Inflammatory macrophage treated with lipopolysaccharide for 4 hours (primary cell): ENCODE data around the gene TTLL10.

Experiments
- DNase-seq: peaks from one replicate; pipeline ENCODE4 v3.0.0-alpha.2; 2020

Gene TTLL10

DNA sequence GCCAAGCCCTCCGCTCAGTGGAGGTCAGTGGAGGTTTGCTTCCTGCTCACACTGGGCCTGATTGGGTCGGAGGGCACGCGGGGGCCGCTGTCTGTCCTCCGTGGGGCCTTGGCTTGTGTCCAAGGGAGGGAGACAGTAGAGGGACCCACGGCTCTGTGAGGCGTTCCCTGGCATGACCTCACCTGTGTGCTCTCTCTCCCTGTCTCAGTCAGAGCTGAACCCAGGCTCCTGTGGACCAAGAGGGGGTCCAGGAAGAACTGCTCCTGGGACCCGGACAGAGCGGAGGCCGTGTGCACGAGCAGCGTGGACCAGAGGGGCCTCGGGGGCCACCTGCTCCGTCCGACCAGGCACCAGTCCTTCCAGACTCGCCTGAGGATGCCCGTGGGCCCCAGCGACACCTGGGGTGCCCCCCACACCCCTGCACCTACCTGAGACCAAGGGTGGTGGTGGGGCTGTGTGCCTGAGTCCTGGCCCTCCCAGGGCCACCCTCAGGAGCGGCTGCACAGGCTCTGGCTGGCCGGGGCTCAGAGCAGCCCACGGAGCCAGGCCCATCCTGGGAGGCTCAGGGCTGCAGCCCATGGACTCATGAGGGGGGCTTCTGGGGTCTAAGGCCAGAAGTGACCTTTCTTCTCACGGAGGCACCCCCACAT, 13.3 kb upstream of the TTLL10 start:
- no peak for DNase-seq

DNA sequence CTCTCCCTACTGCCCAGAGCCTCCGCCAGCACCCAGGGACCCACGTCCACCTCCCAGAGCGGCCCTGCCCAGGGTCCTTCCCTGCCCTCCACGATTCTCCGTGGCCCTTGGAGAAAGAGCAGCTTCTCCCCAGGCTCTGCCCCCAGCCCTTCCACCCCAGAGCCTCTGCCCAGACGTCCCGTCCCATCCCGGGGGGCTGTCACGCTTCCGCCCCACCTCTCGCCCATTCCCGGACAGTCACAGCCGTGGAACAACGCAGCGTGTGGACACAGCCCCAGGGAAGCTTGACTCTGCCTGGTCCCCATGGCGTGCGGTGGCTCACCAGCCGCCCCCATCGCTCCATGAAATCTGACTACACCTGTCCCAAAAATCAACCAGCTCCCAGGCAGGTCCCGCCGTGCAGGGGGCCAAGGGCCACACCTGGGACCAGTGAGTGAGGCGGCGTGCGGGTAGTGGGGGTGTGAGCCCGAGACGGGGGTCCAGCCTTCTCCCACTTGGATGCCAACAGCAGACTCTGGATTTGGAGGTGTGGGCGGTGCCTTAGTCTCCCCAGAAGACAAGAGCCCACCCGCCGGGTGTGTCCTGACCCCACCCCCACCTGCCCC, 12.5 kb upstream of the TTLL10 start:
- no peak for DNase-seq

DNA sequence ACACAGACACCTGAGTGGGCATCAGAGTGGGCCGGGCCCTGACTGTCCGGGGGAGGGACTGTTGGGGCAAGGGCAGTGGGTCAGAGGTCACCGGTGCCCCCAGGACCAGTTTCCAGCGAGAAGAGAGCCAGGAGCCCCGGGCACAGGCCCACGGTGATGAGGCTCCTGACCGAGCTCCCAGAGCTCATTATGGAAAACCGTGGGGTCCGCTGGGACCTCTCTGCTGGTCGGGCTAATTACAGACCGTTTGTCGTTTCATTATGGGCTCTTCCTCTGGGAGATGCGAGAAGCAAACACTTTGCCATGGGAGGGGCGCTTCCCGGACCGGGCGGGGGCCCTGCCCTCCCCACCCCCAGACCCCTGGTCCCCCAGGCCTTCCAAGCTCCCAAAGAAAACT, 12.0 kb upstream of the TTLL10 start:
- DNase-seq: no peak

DNA sequence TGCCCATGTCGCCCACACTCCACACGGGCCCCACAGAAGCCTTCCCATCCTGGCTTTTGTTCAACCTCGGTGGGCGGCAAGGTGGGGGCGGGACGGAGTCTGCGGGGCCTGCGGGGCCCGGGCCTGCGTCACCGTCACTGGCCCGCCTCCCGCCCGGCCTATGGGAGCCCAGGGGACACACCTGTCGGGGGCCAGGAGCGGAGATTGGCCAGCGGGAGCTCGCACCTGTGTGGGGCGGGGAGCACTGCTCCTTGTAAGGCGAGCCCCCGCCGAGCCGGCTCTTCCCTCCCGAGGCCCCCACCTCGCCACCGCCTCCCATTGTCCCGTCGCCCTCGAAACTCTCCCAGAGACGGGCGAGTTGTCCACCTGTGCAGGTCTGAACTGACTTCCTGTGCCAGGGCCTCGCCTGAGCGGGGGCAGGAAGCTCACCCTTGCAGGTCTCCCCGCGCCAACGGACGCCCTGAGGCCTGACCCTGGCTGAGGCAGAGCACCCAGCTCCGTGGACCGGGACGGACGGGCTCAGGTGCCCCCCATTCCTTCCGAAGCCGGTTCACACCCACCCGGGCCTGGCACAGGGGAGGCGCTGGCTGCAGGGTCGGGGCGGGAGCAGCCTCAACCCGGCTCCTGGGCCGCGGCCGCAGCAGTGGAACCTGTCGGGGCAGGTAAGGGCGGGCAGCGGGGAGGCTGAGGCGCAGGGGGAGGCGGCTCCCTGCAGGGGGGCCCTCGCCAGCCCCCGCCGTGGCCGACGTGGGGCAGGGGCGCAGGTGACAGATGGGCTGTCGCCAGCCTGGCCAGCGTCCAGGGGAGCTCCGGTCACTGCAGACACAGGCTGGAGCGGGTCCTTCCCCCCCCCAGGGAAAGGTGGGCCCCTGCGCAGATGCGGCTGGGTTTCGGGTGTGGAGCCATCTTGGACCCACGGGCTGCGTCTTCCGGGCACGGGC, 10.8 kb upstream of the TTLL10 start:
- DNase-seq: no peak

DNA sequence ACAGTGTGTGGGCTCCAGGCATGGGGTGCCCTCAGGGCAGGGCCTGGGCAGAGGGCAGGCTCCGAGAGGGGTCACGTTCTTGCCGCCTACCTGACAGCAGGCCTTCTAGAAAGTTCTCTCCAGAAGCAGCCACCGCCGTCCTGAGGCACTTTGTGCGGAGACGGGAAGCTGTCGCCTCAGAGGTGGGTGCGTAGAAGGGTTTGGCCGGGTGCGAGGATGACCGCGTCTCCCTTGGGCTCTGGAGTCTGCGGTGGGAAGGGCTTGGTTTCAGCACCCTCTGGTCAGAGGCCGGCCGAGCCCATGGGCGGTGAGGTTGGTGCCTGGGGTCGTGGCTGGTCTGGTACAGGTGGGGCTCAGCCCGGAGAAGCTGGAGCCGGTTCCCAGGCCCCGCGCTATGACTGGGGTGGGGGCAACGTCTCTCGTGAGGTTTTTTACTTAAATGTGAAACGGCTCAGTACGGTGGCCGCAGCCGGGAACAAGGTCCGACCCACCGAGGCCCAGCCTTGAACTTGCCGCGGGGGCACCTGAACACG, 10.1 kb upstream of the TTLL10 start:
- no peak for DNase-seq

DNA sequence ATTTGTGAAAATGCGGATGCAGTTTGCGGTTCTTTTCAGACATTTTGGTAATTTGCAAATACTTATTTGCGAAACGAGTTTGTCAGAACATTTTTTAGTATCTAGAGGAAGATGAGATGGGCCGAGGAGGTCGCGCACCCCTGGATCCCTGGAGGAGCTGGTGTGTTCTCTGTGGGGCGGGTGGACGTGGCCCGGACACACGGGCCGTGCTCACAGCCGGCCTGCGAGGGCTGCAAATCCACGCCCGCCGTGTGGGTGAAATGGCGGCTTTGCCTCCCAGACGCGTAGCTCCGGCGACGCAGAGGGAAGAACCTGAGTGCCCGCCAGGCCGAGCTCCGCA, 9.3 kb upstream of the TTLL10 start:
- no peak for DNase-seq

DNA sequence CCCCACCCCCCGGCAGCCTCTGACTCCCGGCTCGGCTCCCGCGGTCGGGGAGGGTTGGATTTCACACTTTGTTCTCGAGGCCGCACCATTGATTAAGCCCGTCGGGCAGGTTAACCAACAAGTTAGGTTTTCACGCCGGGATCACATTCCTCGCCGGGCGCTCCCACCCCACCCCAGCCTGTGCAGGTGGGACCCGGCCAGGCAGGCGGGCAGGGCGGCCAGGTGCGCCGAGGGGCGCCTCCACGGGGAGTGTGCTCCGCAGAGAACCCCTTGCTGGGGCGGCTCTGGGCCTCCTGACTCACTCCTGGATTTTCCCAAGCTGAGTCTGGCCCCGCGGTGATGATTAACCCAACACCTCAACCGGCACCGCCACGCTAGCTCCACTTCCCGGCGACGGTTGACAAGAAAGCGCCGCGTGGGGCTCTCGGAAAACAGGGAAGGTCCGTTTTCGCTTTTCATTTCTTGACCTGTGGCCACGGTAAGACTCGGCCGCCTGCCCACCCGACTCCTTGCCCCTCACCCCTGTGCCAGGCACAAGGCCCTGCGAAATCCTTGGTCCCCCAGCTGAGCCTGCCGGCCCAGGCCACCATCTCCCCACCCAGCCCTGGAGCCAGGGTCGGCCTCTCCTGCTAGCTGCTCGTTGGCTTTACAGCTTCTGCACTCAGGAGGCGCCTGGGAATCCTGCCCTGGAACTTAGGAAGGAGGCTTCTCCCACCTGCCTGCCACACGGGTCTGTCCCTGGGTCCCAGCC, 8.8 kb upstream of the TTLL10 start:
- DNase-seq: no peak

DNA sequence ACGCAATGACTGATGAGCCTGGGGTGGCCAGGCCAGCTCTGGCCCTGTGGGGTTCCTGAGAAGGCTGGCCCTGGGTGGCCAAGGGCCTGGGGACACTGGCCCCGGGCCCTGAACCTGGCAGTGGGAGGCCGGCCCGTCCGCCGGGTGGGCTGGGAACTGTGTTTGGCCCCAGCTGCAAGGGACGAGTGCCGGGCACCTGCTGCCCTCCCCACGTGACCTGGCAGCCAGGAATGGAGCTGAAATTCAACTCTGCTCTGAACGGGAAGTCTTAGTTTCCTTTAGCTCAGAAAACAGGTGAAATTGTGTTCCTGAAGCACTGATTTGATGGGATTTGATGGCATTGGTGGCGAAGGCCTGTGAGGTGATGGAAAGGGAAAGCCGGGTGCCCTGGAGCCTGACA, 8.2 kb upstream of the TTLL10 start:
- DNase-seq: no peak

GRCh38 chr1:1165900-1166421, 7.7 kb upstream of the TTLL10 start:
- no peak for DNase-seq

DNA sequence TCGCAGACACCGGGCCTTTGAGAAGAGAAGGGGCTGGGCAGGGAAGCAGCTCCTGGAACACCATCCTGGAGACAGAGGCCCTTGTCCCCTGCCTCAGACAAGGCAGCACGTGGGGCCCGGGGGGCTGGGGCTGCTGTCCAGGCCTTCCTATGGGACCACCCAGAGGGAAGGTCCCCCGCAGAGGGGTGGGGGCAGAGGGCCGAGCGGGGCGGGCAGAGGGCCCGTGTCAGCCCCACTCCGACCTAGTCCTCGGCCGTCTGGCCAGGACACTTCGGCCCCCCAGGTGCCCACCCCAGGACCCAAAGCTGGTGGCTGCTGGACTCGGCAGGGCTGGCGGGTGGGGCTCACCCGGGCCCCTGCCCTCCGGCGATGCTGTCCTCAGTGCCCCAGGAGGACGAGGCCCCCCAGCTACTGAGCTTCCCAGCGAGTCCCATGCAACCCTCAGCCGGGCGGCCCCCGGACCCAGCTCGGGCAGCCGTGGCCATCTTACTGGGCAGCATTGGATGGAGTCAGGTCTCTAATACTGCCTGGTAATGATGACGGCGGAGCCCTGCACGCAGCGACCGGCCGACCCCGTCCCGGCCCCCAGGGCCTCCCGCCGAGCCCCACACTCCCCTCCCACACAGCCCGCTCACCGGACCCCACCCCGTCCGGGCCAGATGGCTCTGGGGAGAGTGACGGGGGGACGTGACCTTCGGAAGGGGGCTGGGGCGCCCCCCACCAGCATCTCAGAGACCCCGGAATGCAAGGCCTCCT, 6.9 kb upstream of the TTLL10 start:
- DNase-seq: no peak

GRCh38 chr1:1167398-1167821, 6.3 kb upstream of the TTLL10 start:
- no peak for DNase-seq

DNA sequence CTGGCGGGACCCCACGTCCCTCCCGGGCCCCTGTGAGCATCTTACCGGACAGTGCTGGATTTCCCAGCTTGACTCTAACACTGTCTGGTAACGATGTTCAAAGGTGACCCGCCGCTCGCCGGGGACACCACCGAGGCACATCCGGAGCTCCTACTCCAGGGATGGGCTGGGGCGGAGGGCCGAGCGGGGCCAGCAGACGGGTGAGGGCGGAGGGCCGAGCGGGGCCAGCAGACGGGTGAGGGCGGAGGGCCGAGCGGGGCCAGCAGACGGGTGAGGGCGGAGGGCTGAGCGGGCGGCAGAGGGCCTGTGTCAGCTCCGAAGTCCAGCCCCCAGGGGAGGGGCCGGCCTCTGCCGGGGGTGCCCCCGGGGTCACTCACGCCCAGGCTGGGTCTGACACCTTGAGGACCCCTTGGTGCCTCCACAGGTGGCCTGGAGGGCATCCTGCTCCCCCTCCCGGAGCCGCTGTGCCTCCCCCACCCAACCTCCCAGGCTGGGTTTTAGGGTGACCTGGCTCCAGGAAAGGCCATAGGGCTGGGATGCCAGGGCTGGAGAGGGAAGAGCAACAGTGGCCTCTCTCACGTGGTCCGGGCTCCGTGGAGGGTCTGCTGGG, 5.7 kb upstream of the TTLL10 start:
- no peak for DNase-seq

GRCh38 chr1:1168451-1169411, 4.9 kb upstream of the TTLL10 start:
- DNase-seq: no peak

- DNase-seq: no peak
These were observed 4.1 kb upstream of the TTLL10 start for GRCh38 chr1:1169429-1170214.

DNA sequence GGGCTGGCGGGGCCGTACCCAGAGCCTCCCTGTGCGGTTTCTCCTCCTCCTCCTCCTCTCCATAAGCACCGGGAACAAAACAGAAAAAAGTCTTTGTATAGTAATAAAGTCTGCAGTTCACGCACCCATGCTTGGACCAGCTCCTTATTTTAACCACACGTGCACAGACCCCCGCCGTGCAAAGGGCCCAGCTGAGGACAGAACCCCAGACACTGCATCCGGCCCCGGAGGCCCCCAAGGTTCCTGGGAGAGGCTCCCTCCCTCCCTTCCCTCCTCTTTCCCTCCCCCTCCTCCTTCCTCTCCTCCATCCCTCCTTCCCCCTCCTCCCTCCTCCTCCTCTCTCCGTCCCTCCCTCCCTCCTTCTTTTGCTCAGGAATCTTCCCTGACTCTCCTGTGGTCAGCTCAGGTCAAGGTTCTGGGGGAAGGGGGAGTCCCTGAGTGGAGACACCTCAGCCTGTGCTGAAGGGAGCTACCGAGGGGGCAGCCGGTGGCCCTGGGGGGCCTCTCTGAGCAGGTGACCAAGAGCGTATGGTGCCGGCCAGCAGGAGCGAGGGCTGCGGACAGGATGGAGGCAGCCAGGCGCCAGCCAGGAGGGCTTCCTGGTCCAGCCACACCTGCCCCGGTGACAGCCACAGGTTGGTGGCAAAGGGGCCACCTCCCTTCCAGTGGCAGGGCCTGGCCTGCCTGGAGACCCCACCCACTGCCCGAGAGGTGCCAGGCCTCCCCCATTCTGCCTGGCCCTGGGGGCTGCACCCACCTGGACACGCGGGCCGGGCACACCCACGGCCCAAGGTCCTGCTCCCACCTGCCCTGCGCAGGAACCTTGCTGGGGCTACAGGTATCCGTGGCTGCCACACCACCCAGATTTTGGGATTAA, 3.2 kb upstream of the TTLL10 start:
- DNase-seq: no peak

- no peak for DNase-seq
These were observed 2.5 kb upstream of the TTLL10 start for GRCh38 chr1:1171161-1171545.

DNA sequence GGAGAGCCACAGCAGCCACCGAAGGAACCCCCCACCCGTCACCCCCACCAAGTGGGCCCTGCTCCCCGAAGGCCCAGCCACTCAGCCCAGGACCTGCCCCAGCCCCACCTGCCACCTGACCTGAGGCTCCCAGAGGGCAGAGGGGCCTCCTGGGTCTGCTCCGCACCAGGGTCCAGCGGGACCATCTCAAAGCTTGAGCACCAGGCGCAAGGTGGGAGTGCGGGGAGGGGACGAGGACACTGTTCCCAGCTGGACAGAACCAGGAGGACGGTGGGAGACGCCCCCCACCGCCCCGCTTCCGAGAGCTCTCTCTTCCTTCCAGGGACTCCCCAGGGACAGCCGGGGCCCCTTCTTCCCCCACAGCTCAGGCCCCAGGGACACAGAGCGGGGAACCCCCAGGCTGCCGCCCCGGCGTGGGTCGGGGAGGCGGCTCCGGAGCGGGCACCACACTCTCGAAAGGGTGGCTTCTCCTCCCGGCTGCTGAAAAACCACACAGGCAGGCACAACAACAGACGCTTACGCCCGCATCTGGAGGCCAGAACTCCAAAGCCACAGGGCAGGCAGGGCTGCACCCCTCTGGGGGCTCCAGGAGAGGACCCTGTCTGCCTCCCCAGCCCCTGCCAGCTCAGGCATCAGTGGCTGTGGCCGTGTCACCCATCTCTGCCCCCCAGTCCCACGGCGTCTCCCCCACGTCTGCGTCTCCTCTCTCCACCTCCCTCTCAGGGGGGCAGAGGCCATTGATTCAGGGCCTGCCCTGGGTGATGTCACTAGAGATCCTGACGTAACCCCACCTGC, 1.9 kb upstream of the TTLL10 start:
- no peak for DNase-seq
